Activated CD4-positive, CD25-positive, alpha-beta regulatory T cell treated with anti-CD3 and anti-CD28 coated beads, Interleukin-2, amount 50 U/mL, for 72 hours (primary cell): ENCODE results near the gene MAP4.
"Not testable (repeated sequence)": the region's sequence is repeated elsewhere in the genome, so short reads cannot be mapped to it uniquely, and the experiment has no call there.

Source experiments
- DNase-seq: peaks from one replicate; pipeline ENCODE4 v3.0.0; 2021

The MAP4 gene

DNA sequence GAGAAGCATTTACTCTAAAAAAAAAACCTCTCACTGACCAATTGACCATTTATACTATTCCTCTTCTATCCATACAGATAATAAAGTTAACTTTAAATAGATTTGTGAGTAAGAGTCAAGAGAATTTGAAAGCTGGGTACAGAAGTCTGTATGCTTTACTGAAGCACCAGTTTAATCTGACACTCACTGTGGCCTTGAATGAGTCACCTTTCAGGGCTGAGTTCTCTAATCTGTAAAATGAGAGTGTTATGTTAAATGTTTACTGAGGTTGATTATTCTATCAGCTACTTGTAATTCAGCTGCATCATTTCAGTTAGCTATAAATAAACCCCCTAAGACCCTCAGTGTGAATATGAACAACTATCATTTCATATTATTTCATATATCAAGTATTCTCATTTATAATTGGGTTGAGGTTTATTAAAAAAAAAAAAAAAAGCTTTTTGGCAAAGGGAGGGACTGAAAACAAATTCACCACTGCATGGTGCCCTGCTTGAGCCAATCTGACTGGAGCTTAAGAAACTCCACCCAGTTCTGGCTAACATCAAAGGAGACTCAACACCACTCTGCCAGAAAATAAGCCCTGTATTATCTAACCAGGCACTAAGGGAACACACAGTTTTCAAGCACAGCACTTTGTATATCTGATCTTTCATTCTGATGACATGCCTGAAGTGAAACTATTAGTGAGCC is 2.8 kb downstream of the MAP4 start:
- no peak for DNase-seq

- no peak for DNase-seq
Measured at GRCh38 chr3:48012659-48013058, 3.6 kb downstream of the MAP4 start.

DNA sequence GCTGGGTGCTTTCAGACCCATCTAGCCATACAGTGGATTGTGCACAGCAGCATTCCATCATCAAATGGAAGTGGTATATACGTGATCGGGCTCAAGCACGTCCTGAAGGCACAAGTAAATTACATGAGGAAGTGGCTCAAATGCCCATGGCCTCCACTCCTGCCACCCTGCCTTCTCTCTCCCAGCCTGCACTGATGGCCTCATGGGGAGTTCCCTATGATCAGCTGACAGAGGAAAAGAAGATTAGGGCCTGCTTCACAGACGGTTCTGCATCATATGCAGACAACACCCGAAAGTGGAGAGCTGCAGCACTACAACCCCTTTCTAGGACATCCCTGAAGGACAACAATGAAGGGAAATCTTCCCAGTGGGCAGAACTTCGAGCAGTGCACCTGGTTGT is 8.2 kb downstream of the MAP4 start:
- not testable (repeated sequence) for DNase-seq

DNA sequence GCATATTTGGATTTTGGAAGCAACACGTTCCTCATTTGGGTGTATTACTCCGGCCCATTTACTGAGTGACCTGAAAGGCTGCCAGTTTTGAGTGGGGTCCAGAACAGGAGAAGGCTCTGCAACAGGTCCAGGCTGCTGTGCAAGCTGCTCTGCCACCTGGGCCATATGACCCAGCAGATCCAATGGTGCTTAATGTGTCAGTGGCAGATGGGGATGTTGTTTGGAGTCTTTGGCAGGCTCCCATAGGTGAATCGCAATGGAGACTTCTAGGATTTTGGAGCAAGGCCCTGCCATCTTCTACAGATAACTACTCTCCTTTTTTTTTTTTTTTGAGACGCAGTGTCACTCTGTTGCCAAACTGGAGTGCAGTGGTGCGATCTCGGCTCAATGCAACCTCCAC is 8.9 kb downstream of the MAP4 start:
- DNase-seq = not testable (repeated sequence)

DNA sequence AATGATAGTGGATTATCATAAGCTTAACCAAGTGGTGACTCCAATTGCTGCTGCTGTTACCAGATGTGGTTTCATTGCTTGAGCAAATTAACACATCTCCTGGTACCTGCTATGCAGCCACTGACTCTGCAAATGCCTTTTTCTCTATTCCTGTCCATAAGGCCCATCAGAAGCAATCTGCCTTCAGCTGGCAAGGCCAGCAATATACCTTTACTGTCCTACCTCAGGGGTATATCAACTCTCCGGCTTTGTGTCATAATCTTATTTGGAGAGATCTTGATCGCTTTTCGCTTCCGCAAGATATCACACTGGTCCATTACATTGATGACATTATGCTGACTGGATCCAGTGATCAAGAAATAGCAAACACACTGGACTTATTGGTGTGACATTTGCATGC is 9.4 kb downstream of the MAP4 start:
- DNase-seq = not testable (repeated sequence)

GRCh38 chr3:48004694-48005093 is 11.5 kb downstream of the MAP4 start:
- no peak for DNase-seq

DNA sequence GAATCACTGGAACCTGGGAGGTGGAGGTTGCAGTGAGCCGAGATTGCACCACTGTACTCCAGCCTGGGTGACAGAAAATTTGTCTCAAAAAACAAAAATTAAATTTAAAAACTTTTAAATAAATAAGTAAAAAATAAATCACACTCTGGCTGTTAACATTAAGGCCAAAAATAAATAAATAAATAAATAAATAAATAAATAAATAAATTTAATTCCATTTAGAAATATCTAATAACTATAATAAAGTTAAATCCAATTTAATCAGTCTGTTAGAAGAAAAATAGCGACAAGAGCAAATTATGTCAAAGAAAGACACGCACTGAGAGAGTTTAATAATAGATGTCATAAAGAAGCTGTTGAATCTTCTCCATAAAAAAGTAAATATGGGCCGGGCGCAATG is 13.4 kb downstream of the MAP4 start:
- no peak for DNase-seq

DNA sequence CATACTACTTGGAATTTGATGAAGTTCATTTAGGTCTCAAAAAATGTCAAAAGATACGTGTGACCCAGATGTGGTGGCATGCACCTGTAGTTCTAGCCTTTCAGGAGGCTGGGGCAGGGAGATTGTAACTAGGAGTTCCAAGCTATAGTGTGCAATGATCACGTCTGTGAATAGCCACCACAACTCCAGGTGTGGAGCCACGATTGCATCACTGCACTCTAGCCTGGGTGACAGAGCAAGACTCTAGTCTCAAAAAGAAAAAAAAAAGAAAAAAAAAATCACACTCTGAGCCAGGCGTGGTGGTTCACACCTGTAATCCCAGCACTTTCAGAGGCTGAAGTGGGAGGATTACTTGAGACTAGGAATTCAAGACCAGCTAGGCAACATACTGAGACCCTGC is 14.2 kb downstream of the MAP4 start:
- DNase-seq = no peak

GRCh38 chr3:48000212-48000611 is 16.0 kb downstream of the MAP4 start:
- DNase-seq = no peak

- no peak for DNase-seq
Measured at GRCh38 chr3:47996440-47996839, 19.8 kb downstream of the MAP4 start.

GRCh38 chr3:47994180-47994579 is 22.0 kb downstream of the MAP4 start:
- DNase-seq = no peak

- DNase-seq = no peak
Measured at GRCh38 chr3:47991341-47991740, 24.9 kb downstream of the MAP4 start.

DNA sequence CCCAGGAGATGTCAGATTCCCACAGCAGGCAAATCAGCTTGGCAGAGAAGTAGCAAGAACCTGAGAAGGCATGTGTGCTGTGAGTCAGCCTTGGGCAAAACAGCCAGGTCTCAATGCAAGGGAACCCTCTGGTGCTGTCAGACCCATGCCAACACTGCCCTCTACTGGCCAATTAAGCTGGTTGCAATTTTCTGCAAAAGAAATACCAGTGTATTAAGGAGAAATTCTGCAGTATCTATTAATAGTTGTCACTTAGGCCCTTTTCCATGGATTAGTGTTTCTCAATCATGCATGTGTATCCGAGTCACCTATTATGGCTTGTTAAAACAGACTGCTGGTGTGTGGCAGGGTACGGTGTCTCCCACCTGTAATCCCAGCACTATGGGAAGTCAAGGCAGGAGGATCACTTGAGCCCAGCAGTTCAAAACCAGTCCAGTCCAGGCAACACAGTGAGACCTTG is 26.2 kb downstream of the MAP4 start:
- peak; percentile 57 for DNase-seq

GRCh38 chr3:47985381-47985780 is 30.8 kb downstream of the MAP4 start:
- DNase-seq = no peak

- DNase-seq = no peak
Measured at GRCh38 chr3:47984075-47984728, 32.0 kb downstream of the MAP4 start.

DNA sequence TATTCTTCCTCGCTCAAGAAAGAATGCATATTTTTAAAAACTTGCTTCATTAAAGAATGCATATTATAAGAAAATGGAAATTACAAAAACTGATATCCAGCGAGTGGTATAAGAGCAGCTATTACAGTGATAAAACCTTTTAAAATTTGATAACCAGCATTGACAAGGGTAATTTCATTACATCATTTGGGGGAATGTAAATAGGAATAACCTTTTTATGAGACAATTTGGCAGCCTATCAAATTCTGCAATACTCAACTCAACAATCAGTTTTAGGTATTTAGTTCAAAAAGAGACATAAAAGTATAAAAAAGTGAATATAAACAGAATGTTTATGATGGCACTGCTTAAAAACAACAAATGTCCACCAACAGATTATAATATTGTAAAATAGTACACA is 35.4 kb downstream of the MAP4 start:
- no peak for DNase-seq

- DNase-seq = no peak
Measured at GRCh38 chr3:47979070-47979469, 37.1 kb downstream of the MAP4 start.

DNA sequence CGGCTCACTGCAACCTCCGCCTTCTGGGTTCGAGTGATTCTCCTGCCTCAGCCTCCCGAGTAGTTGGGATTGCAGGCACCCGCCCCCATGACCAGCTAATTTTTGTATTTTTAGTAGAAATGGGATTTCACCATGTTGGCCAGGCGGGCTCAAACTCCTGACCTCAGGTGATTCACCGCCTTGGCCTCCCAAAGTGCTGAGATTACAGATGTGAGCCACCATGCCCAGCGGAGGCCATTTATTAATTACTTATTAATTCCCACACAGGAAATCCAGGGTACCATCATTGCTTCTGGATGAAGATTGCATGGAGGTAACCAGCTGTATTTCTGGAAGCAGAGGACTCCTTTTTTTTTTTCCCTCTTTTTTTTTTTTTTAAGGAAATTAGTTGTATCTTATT is 37.8 kb downstream of the MAP4 start:
- no peak for DNase-seq

GRCh38 chr3:47976135-47976732 is 40.0 kb downstream of the MAP4 start:
- DNase-seq = no peak

DNA sequence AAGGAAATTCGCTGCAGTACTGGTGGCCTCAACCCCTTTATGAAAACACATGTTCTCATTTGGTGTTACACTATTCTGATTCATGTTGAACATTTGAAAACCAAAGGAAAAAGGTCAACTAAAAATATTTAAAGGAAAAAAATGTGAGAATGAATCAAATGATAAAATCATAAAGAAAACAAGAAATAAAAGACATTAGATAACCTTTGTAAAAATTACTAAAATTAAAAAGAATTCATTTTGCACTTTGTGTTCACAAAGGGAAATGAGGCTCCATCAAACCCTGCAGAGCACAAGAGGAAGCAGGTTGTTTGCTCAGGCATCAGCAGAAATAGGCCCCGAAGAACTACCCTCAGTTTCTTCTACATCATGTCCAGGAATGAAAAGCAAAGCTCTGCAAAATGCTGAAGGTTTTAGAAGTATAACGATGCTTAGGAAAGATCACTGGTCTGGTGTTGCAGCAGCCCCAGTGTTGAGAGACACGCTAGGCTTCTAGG is 41.2 kb downstream of the MAP4 start:
- DNase-seq = no peak

DNA sequence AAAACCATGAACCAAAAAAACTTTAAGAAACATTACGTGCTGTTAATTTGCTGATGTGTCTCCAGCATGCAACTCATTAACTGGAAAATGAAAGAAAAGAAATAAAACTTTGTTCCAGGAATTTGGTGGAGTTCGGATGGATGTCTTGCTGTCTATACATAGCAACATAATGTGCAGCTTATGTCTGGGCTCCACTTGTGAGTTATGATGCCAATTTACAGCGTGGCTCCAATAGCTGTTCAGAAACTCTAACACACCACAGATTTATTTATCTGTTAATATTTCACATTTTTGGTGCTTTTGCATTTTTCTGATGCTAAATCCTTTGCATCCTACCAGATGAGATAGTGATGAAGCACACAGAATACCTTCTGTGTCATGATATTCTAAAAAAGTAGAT is 45.1 kb downstream of the MAP4 start:
- DNase-seq = no peak

DNA sequence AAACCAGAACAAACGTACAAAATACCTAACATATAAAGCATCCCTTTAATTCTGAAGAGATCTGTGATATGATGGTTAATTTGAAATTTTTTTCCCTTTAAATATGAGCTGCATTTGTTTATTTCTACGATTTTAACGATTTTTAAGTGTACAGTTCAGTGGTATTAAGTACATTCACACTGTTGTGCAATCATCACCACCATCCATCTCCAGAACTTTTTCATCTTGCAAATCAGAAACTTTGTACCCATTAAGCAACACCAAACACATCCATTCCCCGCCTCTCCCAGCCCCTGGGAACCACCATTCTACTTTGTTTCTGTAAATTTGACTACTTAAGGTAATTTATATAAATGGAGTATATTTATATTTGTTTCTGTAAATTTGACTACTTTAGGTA is 51.5 kb downstream of the MAP4 start:
- no peak for DNase-seq

- DNase-seq = no peak
Measured at GRCh38 chr3:47961815-47962606, 54.2 kb downstream of the MAP4 start.
